GM19395 (cell line): ENCODE results near the gene SKIL.

Experiments used
- ATAC-seq: cut with Tn5 transposase; IDR thresholded peaks from one replicate; pipeline ENCODE4 v1.9.1; 2021; ENCODE audit warnings: mild to moderate bottlenecking, moderate library complexity; ENCODE audit not compliant: unreplicated experiment

Gene SKIL

GRCh38 chr3:170350515-170351413, 6.8 kb upstream of the SKIL start:
- ATAC-seq: peak; percentile 59

- ATAC-seq: no peak
Observed at GRCh38 chr3:170352936-170353335, 4.6 kb upstream of the SKIL start.

- ATAC-seq: no peak
Observed at GRCh38 chr3:170353485-170353884, 4.0 kb upstream of the SKIL start.

- ATAC-seq: no peak
Observed at GRCh38 chr3:170354760-170355159, 2.8 kb upstream of the SKIL start.

- ATAC-seq: peak; percentile 29
Observed at GRCh38 chr3:170355738-170356595, 1.5 kb upstream of the SKIL start.

DNA sequence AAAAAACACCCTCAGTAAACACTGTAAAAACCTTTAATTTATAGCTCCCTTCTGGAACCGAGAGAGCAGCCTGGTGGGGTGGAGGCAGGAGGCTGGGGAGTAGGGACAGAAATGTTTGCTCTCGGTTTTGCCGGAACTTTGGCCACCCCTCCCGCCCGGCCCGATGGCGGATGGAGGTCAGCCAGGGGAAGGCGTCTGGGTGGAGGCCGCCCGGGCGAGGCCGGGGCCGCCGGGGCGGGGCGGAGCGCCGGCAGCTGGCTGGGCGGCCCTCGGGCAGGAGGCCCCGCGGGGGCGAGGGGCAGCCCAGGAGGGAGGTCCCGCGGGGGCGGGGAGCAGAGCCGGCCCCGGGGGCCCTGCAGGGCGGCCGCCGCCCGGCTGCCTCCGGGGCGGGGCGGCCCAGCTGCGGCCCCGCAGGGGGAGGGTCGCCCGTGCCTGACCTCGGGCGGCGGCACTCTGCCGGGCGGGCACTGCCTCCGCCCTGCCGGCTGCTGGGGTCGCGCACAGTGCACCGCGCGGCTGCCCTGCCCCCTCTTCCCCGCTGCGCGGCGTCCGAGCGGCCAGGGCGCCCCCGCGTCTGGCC, 829 bp upstream of the SKIL start:
- ATAC-seq: peak; percentile 38

- peak; percentile 24 for ATAC-seq
Observed at GRCh38 chr3:170358042-170359010, 811 bp downstream of the SKIL start.

GRCh38 chr3:170359178-170359704, 1.7 kb downstream of the SKIL start:
- no peak for ATAC-seq

GRCh38 chr3:170360466-170360865, 3.0 kb downstream of the SKIL start:
- ATAC-seq: no peak

DNA sequence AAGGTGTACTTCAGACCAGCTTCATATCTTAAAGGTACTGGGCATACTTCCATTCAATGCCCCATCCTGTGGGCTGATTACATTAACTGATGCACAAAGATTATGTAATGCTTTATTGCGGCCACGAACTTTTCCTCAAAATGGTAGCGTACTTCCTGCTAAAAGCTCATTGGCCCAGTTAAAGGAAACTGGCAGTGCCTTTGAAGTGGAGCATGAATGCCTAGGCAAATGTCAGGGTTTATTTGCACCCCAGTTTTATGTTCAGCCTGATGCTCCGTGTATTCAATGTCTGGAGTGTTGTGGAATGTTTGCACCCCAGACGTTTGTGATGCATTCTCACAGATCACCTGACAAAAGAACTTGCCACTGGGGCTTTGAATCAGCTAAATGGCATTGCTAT, 3.4 kb downstream of the SKIL start:
- no peak for ATAC-seq

DNA sequence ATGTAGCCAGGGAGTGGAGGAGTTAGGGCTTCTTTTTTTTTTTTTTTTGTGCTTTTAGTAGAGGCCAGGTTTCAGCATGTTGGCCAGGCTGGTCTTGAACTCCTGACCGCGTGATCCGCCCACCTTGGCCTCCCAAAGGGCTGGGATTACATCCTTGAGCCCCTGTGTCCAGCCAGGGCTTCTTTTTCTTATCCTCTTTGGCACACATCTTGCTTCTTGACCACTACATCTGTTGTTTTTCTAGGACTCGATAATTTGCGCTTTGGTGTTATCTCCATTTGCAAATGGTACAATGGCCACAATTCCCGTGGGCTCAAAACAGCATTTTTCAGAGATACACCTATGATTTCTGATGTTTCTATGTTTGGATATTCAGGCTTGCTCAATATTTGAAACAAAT, 4.2 kb downstream of the SKIL start:
- no peak for ATAC-seq

DNA sequence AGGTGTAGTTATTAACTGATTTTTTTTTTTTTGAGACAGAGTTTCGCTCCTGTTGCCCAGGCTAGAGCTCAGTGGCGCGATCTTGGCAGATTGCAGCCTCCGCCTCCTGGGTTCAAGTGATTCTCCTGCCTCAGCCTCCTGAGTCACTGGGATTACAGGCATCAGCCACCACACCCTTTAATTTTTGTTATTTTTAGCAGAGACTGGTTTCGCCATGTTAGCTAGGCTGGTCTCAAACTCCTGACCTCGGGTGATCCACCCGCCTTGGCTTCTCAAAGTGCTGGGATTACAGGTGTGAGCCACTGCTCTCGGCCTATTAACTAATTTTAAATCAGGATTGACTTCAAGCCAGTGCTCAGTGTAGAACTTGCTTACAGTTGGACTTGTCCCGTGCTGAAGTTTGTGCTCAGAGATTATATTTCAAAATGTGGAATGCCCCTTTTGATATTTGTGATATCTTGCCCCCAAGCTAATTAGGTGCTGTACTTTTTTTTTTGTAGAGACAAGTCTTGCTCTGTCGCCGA, 6.0 kb downstream of the SKIL start:
- no peak for ATAC-seq

DNA sequence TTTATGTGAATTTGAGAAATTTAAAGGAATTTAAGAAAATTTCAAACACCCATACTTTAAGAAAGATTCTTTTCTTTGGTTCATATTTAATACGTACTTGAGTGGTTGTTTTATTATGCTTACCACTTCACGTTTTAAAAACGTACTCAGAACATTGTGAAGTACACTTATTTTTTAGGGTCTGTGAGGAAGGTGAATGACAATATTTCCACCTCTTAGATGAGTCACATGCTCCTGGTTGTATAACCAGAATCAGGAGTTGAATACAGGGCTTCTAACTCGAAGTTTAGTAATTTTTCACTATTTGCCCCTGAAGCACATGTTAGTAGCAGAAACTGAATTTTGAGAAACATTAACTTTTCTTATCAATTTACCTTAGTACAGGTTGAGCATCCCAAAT, 7.5 kb downstream of the SKIL start:
- no peak for ATAC-seq

DNA sequence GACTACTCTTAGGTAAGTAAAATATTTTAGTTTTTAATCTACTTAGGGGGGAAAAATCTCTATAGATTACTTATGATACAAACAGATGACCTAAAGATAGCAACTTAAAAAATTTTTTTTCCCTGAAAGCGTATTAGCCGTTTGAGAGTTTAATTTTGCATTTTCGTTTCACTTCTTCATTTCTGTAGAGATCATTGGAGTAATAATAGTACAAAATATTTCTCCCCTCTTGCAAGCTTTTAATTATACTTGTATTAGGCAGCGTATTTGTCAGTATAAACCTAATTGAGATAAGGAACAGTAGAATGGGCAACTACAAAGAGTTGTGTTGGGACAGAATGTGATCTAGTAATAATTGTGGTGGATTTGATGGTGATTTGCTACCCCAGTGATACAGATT, 10.3 kb downstream of the SKIL start:
- no peak for ATAC-seq

GRCh38 chr3:170368921-170369320, 11.4 kb downstream of the SKIL start:
- ATAC-seq: no peak

DNA sequence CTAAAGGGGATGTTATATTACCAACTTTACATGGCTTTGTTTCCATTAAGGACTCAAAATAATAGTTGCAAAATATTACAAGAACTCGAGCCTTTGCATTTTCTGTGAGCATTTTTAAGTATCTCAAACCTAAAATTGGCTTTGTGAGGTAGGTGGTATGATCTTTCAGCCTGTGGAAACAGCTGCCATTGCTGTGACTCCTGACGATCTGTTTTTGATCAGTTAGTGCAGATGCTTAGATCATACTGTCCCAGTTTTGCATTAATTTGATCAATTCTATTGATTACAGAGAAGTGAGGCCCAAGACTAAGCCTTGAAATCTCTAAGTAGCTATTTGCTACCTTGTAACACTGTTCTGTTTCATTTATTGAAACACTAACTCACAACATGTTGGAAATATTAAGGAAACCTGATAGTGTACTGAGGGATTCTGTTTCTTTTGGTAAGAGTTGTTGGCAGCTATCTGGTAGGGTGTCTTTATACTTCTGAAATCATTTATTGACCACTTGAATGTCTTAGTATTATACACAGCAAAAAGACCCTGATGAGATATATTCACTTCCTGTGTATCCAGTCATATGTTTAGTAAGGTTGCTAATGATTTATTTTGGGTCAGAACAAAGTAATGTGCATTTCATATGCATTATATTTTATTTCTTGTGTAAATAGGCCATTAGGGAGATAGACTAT, 14.8 kb downstream of the SKIL start:
- ATAC-seq: no peak

GRCh38 chr3:170383567-170383966, 26.1 kb downstream of the SKIL start:
- ATAC-seq: no peak

GRCh38 chr3:170386468-170386867, 29.0 kb downstream of the SKIL start:
- ATAC-seq: no peak

- no peak for ATAC-seq
Observed at GRCh38 chr3:170387950-170388349, 30.4 kb downstream of the SKIL start.
